Measurements from ENCODE around the gene PLS3. TPM values are rescaled to one million over a fixed set of nuclear protein-coding genes. Genes with fewer than 3 reads are reported as not detected.

PLS3 gene
- total and polyA plus RNA-seq, 2 of the 13 experiments (the other 11 are each of a cell fraction or from before 2014, with no cell fraction given), result 55.7 to 99.9 TPM

GRCh38 chrX:115582616-115583495 is 21.9 kb downstream of the PLS3 start:
- ATAC-seq (no peak), DNase-seq (ENCODE audit: low spot score) (no peak), FAIRE-seq (no peak)
- ChIA-PET POLR2A (interaction anchor here (1.6 kb wide), 1 partner anchor 21 kb away, joined by 3 read pairs; no protein-coding TSS in a partner anchor), CTCF (ENCODE audit: low intra/inter-chr PET ratio, low total read pairs) (no interaction called here)
- Histone ChIP-seq H3K4me1 (ENCODE audit: insufficient read depth, low read length) (peaks cover 6% of the 10 kb centered on the region), H4K20me1 (ENCODE audit: insufficient read depth, low read length) (peaks cover 5% of the 10 kb centered on the region; the same call in 1 of the 2 replicates), H2AFZ (ENCODE audit: low read length) (no peak overlapping the region), H3K4me2 (ENCODE audit: low read depth, low read length) (no peak overlapping the region), H3K36me3 (replicated peaks in 1 of 2; ENCODE audit: control insufficient read depth in 1 of 2, insufficient read depth in 2 of 2, low read length in 2 of 2) (0 out of 5 replicates have a peak, but pooled peaks cover 0 to 4% of the 10 kb centered on the region in 2 experiments), H3K9ac (ENCODE audit: insufficient read depth, low read depth, low read length) (no peak overlapping the region), H3K9me3 (ENCODE audit: low read length) (no peaks in the 10 kb centered on the region), H3K27ac (ENCODE audit: extremely low read length, insufficient read depth, low read length) (no peak overlapping the region), H3K4me3 (replicated peaks in 1 of 3; ENCODE audit: insufficient read depth in 1 of 3, low read depth in 2 of 3, low read length in 3 of 3) (no peak overlapping the region), H3K27me3 (ENCODE audit: control insufficient read depth in 1 of 2, insufficient read depth in 2 of 2, low read length in 2 of 2) (no peaks in the 10 kb centered on the region), H3K79me2 (ENCODE audit: insufficient read depth, low read length) (peaks cover 34% of the 10 kb centered on the region)
- in situ Hi-C loops (cut with HindIII; ENCODE audit: extremely low pct_ligation_motif_present, low pct_unique_long_range_greater_than_20kb), result no loop called here
- no peak for TF ChIP-seq GLI4 (CRISPR knock-in tag; IDR thresholded peaks at IDR 0.05; ENCODE audit: borderline replicate concordance)
- no peak for TF ChIP-seq SETDB1 (CRISPR knock-in tag; IDR thresholded peaks at IDR 0.05; ENCODE audit: borderline replicate concordance)
- TF ChIP-seq ZNF44 (CRISPR knock-in tag; IDR thresholded peaks at IDR 0.05), result no peak
- TF ChIP-seq ZNF878 (CRISPR knock-in tag; IDR thresholded peaks at IDR 0.05), result no peak
- no peak for TF ChIP-seq ZNF546 (CRISPR knock-in tag; conservative IDR thresholded peaks at IDR 0.05)
- TF ChIP-seq RBAK (CRISPR knock-in tag; IDR thresholded peaks at IDR 0.05), result no peak
- no peak for TF ChIP-seq TFE3 (CRISPR knock-in tag; IDR thresholded peaks at IDR 0.05)
- TF ChIP-seq ZFY (CRISPR knock-in tag; IDR thresholded peaks at IDR 0.05), result no peak
- intact Hi-C loops (cut with micrococcal nuclease; ENCODE audit: unreplicated experiment), result no loop called here
- WGBS (ENCODE audit: low lambda C conversion rate), result 85% methylated on average over 13 of the region's 13 CpGs
- no TSS peak for BruUV-seq (replicated peaks)
